Middle frontal gyrus (tissue), 1 donor: ENCODE data around the gene URM1.

Source experiments
- DNase-seq: peaks from one replicate; pipeline ENCODE4 v3.0.0-alpha.2; 2015; ENCODE audit warnings: low spot score; ENCODE audit errors: extremely low spot score

URM1 gene

GRCh38 chr9:128428644-128429512 lies 57.7 kb downstream of the URM1 start:
- DNase-seq, result no peak

GRCh38 chr9:128429513-128430086 lies 58.4 kb downstream of the URM1 start:
- no peak for DNase-seq

- no peak for DNase-seq
Observed at GRCh38 chr9:128431207-128431606, 60.0 kb downstream of the URM1 start.

DNA sequence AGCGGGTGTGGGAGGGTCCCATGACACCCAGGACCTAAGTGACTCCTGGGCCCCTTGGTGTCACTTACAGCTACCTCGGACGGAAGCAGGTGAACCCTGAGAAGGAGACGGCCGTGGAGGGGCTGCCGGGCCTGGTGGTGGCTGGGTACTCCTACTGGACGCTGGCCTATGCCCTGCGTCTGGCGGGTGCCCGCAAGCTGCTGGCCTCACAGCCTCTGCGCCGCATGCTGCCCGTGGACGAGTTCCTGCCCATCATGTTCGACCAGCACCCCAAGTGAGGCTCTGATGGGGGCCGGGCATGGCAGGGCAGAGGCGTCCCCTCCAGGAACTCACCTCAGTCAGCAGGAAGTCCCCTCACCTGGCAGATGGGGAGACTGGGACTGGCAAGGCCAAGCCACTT lies 63.2 kb downstream of the URM1 start:
- DNase-seq, result no peak

GRCh38 chr9:128435611-128436010 lies 64.4 kb downstream of the URM1 start:
- DNase-seq, result no peak

DNA sequence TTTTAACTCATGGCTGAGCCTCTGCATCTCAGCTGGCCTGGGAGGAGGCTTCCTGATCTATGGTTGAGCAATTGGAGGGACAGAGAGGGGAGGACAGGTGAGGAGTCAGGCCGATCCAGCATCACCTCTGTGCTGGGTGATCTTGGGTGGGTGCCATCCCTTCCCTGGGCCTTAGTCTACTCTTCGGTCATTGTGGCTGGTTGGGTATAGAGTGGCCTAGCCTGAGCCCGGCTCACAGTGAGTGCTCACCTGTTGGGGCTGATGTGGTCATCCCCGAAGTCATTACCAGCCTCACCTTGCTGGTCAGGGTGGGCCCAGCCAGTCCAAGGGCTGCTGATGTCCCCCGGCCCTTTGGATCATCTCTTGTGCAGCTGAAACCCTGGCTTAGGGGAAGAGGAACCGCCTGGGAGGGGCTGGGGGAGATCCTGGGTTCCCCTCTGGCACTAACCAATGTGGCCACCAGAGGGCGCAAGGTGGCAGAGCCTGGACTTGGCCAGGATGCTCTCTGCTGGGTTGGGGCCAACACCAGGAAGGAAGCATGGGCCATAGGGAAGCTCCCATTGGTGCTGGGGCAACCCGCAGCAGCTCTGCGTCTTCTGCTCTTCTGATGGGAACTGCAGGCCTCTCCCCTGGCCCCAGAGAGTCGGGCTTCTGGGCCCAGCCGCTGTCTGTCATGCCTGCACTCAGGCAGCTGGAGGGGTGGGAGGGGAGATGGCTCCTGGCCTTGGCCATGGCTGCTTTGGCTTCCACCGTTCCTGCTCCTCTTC lies 67.4 kb downstream of the URM1 start:
- no peak for DNase-seq

GRCh38 chr9:128439273-128439672 lies 68.1 kb downstream of the URM1 start:
- no peak for DNase-seq
